HG03280 (cell line): ENCODE measurements around the gene LRP11.
"Not testable (repeated sequence)": the region's sequence is repeated elsewhere in the genome, so short reads cannot be mapped to it uniquely, and the experiment has no call there.

Experiments
- ATAC-seq: cut with Tn5 transposase; IDR thresholded peaks from one replicate; pipeline ENCODE4 v1.9.1; 2021; ENCODE audit warnings: mild to moderate bottlenecking, moderate library complexity; ENCODE audit not compliant: unreplicated experiment

Gene LRP11

GRCh38 chr6:149897855-149898744 lies 33.9 kb upstream of the LRP11 start, which contains the start of gene RAET1E:
Gene RAET1E (minus strand): TSS chr6:149898113. CDS start chr6:149890901, 7,212 bp downstream.
- no peak for ATAC-seq

- no peak for ATAC-seq
These were observed 33.0 kb upstream of the LRP11 start for GRCh38 chr6:149897015-149897697.

- no peak for ATAC-seq
These were observed 32.3 kb upstream of the LRP11 start for GRCh38 chr6:149896491-149896890.

- ATAC-seq = no peak
These were observed 31.7 kb upstream of the LRP11 start for GRCh38 chr6:149895833-149896271.

GRCh38 chr6:149895048-149895590 lies 31.0 kb upstream of the LRP11 start:
- ATAC-seq = no peak

GRCh38 chr6:149891864-149892263 lies 27.7 kb upstream of the LRP11 start:
- not testable (repeated sequence) for ATAC-seq

- no peak for ATAC-seq
These were observed 27.1 kb upstream of the LRP11 start for GRCh38 chr6:149891259-149891658.

GRCh38 chr6:149890629-149891045 lies 26.5 kb upstream of the LRP11 start:
- no peak for ATAC-seq

- no peak for ATAC-seq
These were observed 25.2 kb upstream of the LRP11 start for GRCh38 chr6:149889326-149889725.

- ATAC-seq = no peak
These were observed 24.5 kb upstream of the LRP11 start for GRCh38 chr6:149888659-149889058.

GRCh38 chr6:149888093-149888492 lies 23.9 kb upstream of the LRP11 start:
- no peak for ATAC-seq

- ATAC-seq = no peak
These were observed 23.2 kb upstream of the LRP11 start for GRCh38 chr6:149887343-149887742.

- ATAC-seq = no peak
These were observed 21.7 kb upstream of the LRP11 start for GRCh38 chr6:149885888-149886287.

GRCh38 chr6:149884617-149885016 lies 20.5 kb upstream of the LRP11 start:
- no peak for ATAC-seq

GRCh38 chr6:149884215-149884614 lies 20.1 kb upstream of the LRP11 start:
- no peak for ATAC-seq

GRCh38 chr6:149881860-149882259 lies 17.7 kb upstream of the LRP11 start:
- ATAC-seq = no peak

- no peak for ATAC-seq
These were observed 17.1 kb upstream of the LRP11 start for GRCh38 chr6:149881066-149881766.

GRCh38 chr6:149877659-149878058 lies 13.5 kb upstream of the LRP11 start:
- no peak for ATAC-seq

- ATAC-seq = no peak
These were observed 12.2 kb upstream of the LRP11 start for GRCh38 chr6:149876241-149876933.

GRCh38 chr6:149872233-149872632 lies 8.1 kb upstream of the LRP11 start:
- ATAC-seq = no peak
